GM12864 (cell line): ENCODE measurements around the gene CDK14.
A peak's percentile ranks its signal among the peaks of the same experiment; 100 is the strongest.

Experiments
- DNase-seq: peaks from one replicate; pipeline ENCODE4 v3.0.0-alpha.2; 2011; ENCODE audit warnings: low read depth
- H3K4me3 ChIP-seq: 2 replicates; pipeline ENCODE4 v1.5.1; 2011; ENCODE audit warnings: mild to moderate bottlenecking, low read depth, low read length, control low read depth
- TF ChIP-seq, protein P1 (sequence below): IDR thresholded peaks from 2 replicates; pipeline ENCODE4 v1.5.1; 2011; ENCODE audit warnings: low read depth, mild to moderate bottlenecking, moderate library complexity, low read length, control low read depth, inconsistent platforms; ENCODE audit errors: missing control alignments

Gene CDK14

DNA sequence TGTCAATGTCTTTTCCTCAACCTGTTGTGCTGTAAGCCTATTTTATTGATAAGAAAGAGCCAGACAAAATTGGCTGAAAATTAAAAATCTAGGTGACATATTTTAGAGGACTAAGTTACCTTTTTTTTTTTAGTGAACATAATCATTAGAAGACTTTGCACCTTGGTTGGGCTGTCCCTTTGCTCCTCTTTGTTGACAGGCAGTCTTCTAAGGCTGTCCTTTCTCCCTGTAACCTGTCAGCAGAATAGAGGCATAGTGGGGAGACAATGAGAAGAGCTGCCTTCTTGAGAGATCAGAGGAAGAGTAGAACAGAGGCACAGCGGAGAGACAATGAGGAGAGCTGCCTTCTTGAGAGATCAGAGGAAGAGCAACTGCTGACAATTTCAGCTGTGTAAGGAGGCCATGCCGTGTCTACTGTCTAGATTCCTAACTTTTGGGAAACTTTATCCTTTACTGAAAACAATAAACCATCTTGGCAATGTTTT, 429.8 kb downstream of the CDK14 start:
- no peak for DNase-seq
- TF ChIP-seq, protein P1, sequence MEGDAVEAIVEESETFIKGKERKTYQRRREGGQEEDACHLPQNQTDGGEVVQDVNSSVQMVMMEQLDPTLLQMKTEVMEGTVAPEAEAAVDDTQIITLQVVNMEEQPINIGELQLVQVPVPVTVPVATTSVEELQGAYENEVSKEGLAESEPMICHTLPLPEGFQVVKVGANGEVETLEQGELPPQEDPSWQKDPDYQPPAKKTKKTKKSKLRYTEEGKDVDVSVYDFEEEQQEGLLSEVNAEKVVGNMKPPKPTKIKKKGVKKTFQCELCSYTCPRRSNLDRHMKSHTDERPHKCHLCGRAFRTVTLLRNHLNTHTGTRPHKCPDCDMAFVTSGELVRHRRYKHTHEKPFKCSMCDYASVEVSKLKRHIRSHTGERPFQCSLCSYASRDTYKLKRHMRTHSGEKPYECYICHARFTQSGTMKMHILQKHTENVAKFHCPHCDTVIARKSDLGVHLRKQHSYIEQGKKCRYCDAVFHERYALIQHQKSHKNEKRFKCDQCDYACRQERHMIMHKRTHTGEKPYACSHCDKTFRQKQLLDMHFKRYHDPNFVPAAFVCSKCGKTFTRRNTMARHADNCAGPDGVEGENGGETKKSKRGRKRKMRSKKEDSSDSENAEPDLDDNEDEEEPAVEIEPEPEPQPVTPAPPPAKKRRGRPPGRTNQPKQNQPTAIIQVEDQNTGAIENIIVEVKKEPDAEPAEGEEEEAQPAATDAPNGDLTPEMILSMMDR: no peak

DNA sequence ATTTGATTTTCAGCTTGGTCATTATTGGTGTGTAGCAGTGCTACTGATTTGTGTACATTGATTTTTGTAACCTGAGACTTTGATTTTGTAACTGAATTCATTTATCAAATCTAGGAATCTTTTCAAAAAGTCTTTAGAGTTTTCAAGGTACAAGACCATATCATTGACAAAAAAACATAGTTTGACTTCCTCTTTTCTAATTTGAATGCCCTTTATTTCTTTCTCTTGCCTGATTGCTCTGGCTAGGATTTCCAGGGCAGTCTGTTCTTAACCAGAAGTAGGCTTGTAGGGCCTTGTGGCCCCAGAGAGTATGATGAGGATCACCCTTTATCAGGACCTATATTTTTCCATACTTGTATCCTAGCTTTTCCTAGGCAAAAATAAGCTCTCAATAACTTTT, 433.6 kb downstream of the CDK14 start:
- no peak overlapping the region for H3K4me3 ChIP-seq
- no peak for DNase-seq
- TF ChIP-seq, protein P1: no peak

More for the DNA sequence above, 429.8 kb downstream of the CDK14 start:
- H3K4me3 ChIP-seq: no peak overlapping the region

DNA sequence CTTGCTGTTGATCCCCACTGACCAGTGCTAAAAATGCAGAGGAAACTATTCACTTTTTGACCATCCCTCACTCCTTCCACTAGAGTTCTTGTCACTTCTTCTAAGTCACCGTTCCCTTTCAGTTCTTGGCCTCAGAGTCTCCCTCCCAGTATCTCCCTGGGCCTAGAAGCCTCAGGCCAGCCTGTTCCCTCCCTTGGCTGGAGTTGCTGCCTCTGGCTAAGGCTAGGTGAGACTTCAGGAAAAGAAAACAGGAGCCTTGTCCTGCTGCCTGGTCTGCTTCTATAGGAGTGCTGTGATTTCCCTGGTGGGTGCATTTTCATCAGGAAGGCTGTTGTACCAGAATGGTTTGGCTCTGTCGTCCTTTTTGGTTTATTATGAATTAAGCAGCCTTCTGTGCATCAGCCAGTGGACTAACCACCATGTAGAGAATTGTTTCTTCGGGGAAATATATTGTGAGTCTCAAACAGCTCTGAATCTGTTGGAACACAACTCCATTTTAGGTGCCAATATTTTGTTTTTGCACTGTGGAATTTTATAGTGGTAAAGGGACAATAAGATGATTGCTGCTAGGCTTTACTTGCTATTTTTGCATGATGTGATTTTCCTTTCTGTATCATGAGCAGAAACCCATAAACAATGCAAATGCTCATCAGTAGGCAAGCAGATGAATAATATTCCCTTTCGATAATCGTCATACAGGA, 434.7 kb downstream of the CDK14 start:
- H3K4me3 ChIP-seq: no peak overlapping the region
- TF ChIP-seq, protein P1: no peak
- DNase-seq: no peak

GRCh38 chr7:91031757-91032156, 435.6 kb downstream of the CDK14 start:
- DNase-seq: no peak
- TF ChIP-seq, protein P1: no peak
- no peak overlapping the region for H3K4me3 ChIP-seq

DNA sequence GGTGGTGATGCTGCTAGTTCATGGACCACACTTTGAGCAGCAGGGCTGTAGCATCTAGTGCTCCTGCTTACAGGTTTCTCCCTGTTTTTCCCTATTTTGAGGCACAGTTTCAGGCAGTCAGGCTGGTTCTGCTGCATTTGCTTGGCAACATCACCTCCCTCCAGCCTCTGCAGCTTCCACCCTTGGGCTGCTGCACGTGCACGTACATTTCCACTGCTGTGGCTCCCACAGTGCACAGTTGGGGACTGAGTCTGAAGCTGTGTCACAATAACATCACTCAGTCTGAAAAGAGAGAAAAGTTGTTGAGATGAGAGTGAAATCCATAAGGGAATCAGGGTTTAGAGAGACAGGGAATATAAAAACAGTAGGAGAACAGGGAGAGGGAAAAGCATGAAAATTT, 437.5 kb downstream of the CDK14 start:
- no peak overlapping the region for H3K4me3 ChIP-seq
- TF ChIP-seq, protein P1: no peak
- DNase-seq: no peak

GRCh38 chr7:91034459-91035368, 438.6 kb downstream of the CDK14 start:
- TF ChIP-seq, protein P1: peak; percentile 65
- no peak overlapping the region for H3K4me3 ChIP-seq
- DNase-seq: no peak
